Transverse colon (tissue), 3 donors: Measurements from ENCODE around the gene PGRMC2.

Experiments
- CTCF ChIP-seq, 5 experiments: fragments of 200-600 bp in 3 of 5; fragments of 450-650 bp in 2 of 5; sonication (generic) in 3 of 5; IDR thresholded peaks; 1 replicate in 2 of 5; 2 replicates in 3 of 5; pipeline ENCODE4 v1.5.1; 2016 to 2017; ENCODE audit warnings: antibody characterized with exemption in 5 of 5, inconsistent platforms in 3 of 5, mild to moderate bottlenecking in 2 of 5, moderate library complexity in 1 of 5
- EP300 ChIP-seq: sonication (generic); formaldehyde crosslinking; IDR thresholded peaks from one replicate; pipeline ENCODE4 v1.6.1; 2017; ENCODE audit warnings: antibody characterized with exemption, low read depth
- POLR2A ChIP-seq: fragments of 450-650 bp; IDR thresholded peaks from one replicate; pipeline ENCODE4 v1.6.1; 2016; ENCODE audit warnings: antibody characterized with exemption, mild to moderate bottlenecking, moderate library complexity

- TF ChIP-seq EP300: no peak
- no peak for TF ChIP-seq CTCF (IDR thresholded peaks at IDR 0.05)
- TF ChIP-seq POLR2A: no peak
These were observed 7.9 kb downstream of the PGRMC2 start for GRCh38 chr4:128279624-128280225.
